H1 (cell line): ENCODE measurements around the gene DNAH10. TPM values are rescaled to one million over a fixed set of nuclear protein-coding genes. Genes with fewer than 3 reads are reported as not detected.

Source experiments
- CTCF ChIA-PET: fragments of 300-600 bp; sonication (Branson Sonifier 250); formaldehyde crosslinking; loops from one replicate; lab custom pipeline; 2021; ENCODE audit not compliant: partially characterized antibody; lab: Charles Lee
- POLR2A ChIA-PET: fragments of 300-600 bp; sonication (Branson Sonifier 250); formaldehyde crosslinking; loops from one replicate; lab custom pipeline; 2021; ENCODE audit warnings: inconsistent platforms; ENCODE audit not compliant: partially characterized antibody; lab: Charles Lee
- DNase-seq, 2 experiments: peaks; one replicate each; pipeline versions ENCODE4 v3.0.0 to v3.0.0-alpha.2; 2010 to 2022; ENCODE audit warnings: low spot score in 2 of 2, low read depth in 1 of 2, mixed read lengths in 1 of 2
- FAIRE-seq: peaks from 2 replicates; lab custom pipeline; 2011; peaks lifted over from hg19 to GRCh38; lab: Jason Lieb, UNC
- H2AFZ ChIP-seq: 2 replicates; pipeline ENCODE4 v1.8.1; 2012; ENCODE audit warnings: low read length, inconsistent platforms
- H2AK5ac ChIP-seq: 2 replicates; pipeline ENCODE4 v1.6.1; 2013; ENCODE audit warnings: low read depth, low read length
- H2BK120ac ChIP-seq: replicated peaks from 2 replicates; pipeline ENCODE3; 2013; ENCODE audit warnings: low read depth, low read length, inconsistent platforms
- H2BK12ac ChIP-seq: 2 replicates; pipeline ENCODE4 v1.6.1; 2013; ENCODE audit warnings: low read depth, low read length
- H2BK15ac ChIP-seq: 2 replicates; pipeline ENCODE4 v1.6.1; 2013; ENCODE audit warnings: low read length
- H2BK20ac ChIP-seq: 2 replicates; pipeline ENCODE4 v1.6.1; 2013; ENCODE audit warnings: low read length
- H2BK5ac ChIP-seq: 2 replicates; pipeline ENCODE4 v1.6.1; 2013; ENCODE audit warnings: low read depth, low read length
- H3K14ac ChIP-seq: 2 replicates; pipeline ENCODE4 v1.6.1; 2013; ENCODE audit warnings: inconsistent platforms; ENCODE audit not compliant: insufficient read length
- H3K18ac ChIP-seq: 2 replicates; pipeline ENCODE4 v1.6.1; 2013; ENCODE audit warnings: low read length; ENCODE audit errors: extremely low read depth
- H3K23ac ChIP-seq: 2 replicates; pipeline ENCODE4 v1.6.1; 2013; ENCODE audit warnings: inconsistent platforms; ENCODE audit not compliant: insufficient read length
- H3K23me2 ChIP-seq: 2 replicates; pipeline ENCODE4 v1.6.1; 2013; ENCODE audit warnings: low read depth, low read length
- H3K27ac ChIP-seq: 2 replicates; pipeline ENCODE4 v1.6.1; 2011; ENCODE audit warnings: low read depth, low read length, inconsistent platforms
- H3K27me3 ChIP-seq, 4 experiments: replicated peaks in 1 of 4; 1 replicate in 1 of 4; 2 replicates in 3 of 4; pipeline versions ENCODE4 v1.6.1 to v1.8.1; 2011 to 2013; ENCODE audit warnings: low read length in 3 of 4, mild to moderate bottlenecking in 3 of 4, inconsistent platforms in 2 of 4, mixed read lengths in 2 of 4, moderate library complexity in 1 of 4; ENCODE audit not compliant: control insufficient read depth in 3 of 4, insufficient read depth in 3 of 4; ENCODE audit errors: extremely low read depth in 1 of 4
- H3K36me3 ChIP-seq, 4 experiments: 2 replicates each; pipeline versions ENCODE4 v1.6.1 to v1.8.1; 2011 to 2013; ENCODE audit warnings: mild to moderate bottlenecking in 4 of 4, low read length in 3 of 4, moderate library complexity in 2 of 4, control low read depth in 1 of 4, inconsistent platforms in 1 of 4; ENCODE audit not compliant: insufficient read depth in 4 of 4, control insufficient read depth in 2 of 4
- H3K4ac ChIP-seq: replicated peaks from 2 replicates; pipeline ENCODE3; 2013; ENCODE audit warnings: low read length, low read depth, mixed read lengths, inconsistent platforms; ENCODE audit not compliant: insufficient read length
- H3K4me1 ChIP-seq, 4 experiments: replicated peaks in 1 of 4; 1 replicate in 1 of 4; 2 replicates in 3 of 4; pipeline versions ENCODE4 v1.6.1 to v1.8.1; 2011 to 2013; ENCODE audit warnings: low read length in 3 of 4, inconsistent platforms in 2 of 4, mixed read lengths in 1 of 4; ENCODE audit not compliant: insufficient read depth in 4 of 4, control insufficient read depth in 3 of 4
- H3K4me2 ChIP-seq, 2 experiments: 2 replicates each; pipeline versions ENCODE4 v1.6.1 to v1.8.1; 2011 to 2013; ENCODE audit warnings: low read depth in 2 of 2, low read length in 2 of 2, control low read depth in 1 of 2, inconsistent platforms in 1 of 2, mild to moderate bottlenecking in 1 of 2; ENCODE audit not compliant: insufficient read depth in 1 of 2
- H3K4me3 ChIP-seq, 4 experiments: fragments of 200-600, 300-600 bp in 1 of 4; sonication (generic), shearing (Covaris generic), sonication (Bioruptor Twin) in 1 of 4; 2 replicates each; pipeline versions ENCODE4 v1.5.1 to v1.8.1; 2011 to 2016; ENCODE audit warnings: low read length in 4 of 4, low read depth in 3 of 4, control low read depth in 2 of 4, inconsistent platforms in 2 of 4, mild to moderate bottlenecking in 2 of 4, mixed read lengths in 1 of 4, moderate library complexity in 1 of 4; ENCODE audit not compliant: insufficient read depth in 2 of 4; ENCODE audit errors: extremely low read depth in 1 of 4
- H3K56ac ChIP-seq: replicated peaks from 2 replicates; pipeline ENCODE3; 2013; ENCODE audit warnings: low read depth, mild to moderate bottlenecking, mixed read lengths, low read length, inconsistent platforms; ENCODE audit not compliant: insufficient read length
- H3K79me1 ChIP-seq: 2 replicates; pipeline ENCODE4 v1.6.1; 2013; ENCODE audit warnings: low read depth, low read length, control low read depth
- H3K79me2 ChIP-seq, 2 experiments: 2 replicates each; pipeline versions ENCODE4 v1.6.1 to v1.8.1; 2012 to 2013; ENCODE audit warnings: low read length in 2 of 2, mild to moderate bottlenecking in 2 of 2, inconsistent platforms in 1 of 2; ENCODE audit not compliant: insufficient read depth in 2 of 2, control insufficient read depth in 1 of 2
- H3K9ac ChIP-seq, 4 experiments: replicated peaks in 1 of 4; 1 replicate in 1 of 4; 2 replicates in 3 of 4; pipeline versions ENCODE4 v1.6.1 to v1.8.1; 2011 to 2013; ENCODE audit warnings: low read depth in 3 of 4, low read length in 3 of 4, control low read depth in 2 of 4, mild to moderate bottlenecking in 2 of 4, moderate library complexity in 2 of 4, inconsistent platforms in 1 of 4; ENCODE audit errors: extremely low read depth in 1 of 4
- H3K9me3 ChIP-seq, 2 experiments: 2 replicates each; pipeline versions ENCODE4 v1.6.1 to v1.8.1; 2012 to 2013; ENCODE audit warnings: mild to moderate bottlenecking in 2 of 2, moderate library complexity in 2 of 2, control low read depth in 1 of 2, inconsistent platforms in 1 of 2, low read depth in 1 of 2, low read length in 1 of 2, mixed read lengths in 1 of 2; ENCODE audit not compliant: insufficient read depth in 2 of 2
- H4K20me1 ChIP-seq, 2 experiments: replicated peaks in 1 of 2; 2 replicates each; pipeline versions ENCODE3 to v1.8.1; 2011 to 2013; ENCODE audit warnings: inconsistent platforms in 2 of 2, low read length in 2 of 2, mild to moderate bottlenecking in 1 of 2; ENCODE audit not compliant: insufficient read depth in 2 of 2, control insufficient read depth in 1 of 2
- H4K5ac ChIP-seq: 2 replicates; pipeline ENCODE4 v1.6.1; 2013; ENCODE audit warnings: low read length, low read depth, mixed read lengths, inconsistent platforms; ENCODE audit not compliant: insufficient read length
- H4K8ac ChIP-seq: 2 replicates; pipeline ENCODE4 v1.8.0; 2013; ENCODE audit warnings: mild to moderate bottlenecking, moderate library complexity, low read length, inconsistent platforms; ENCODE audit not compliant: insufficient read depth; ENCODE audit errors: extremely low read depth
- H4K91ac ChIP-seq: replicated peaks from 2 replicates; pipeline ENCODE3; 2013; ENCODE audit warnings: low read length, mixed read lengths, inconsistent platforms; ENCODE audit not compliant: insufficient read length
- ATF2 ChIP-seq: IDR thresholded peaks from 2 replicates; pipeline ENCODE4 v1.6.1; 2012; ENCODE audit warnings: low read length, inconsistent platforms
- BRCA1 ChIP-seq: IDR thresholded peaks from 2 replicates; pipeline ENCODE4 v1.6.1; 2012; ENCODE audit warnings: low read depth, low read length, improper control_type of control experiment
- CBX8 ChIP-seq: fragments of 300-800, 300-1000 bp; sonication (generic); IDR thresholded peaks from 2 replicates; pipeline ENCODE4 v1.7.1; 2016; ENCODE audit warnings: low read depth, low read length, borderline replicate concordance
- SAP30 ChIP-seq: fragments of 300-600 bp; sonication (generic); IDR thresholded peaks from 2 replicates; pipeline ENCODE4 v1.7.1; 2012; ENCODE audit warnings: low read length, moderate library complexity, mild to moderate bottlenecking, inconsistent platforms; ENCODE audit not compliant: insufficient read depth, insufficient replicate concordance
- SIRT6 ChIP-seq: IDR thresholded peaks from one replicate; pipeline ENCODE4 v1.7.1; 2012; ENCODE audit warnings: low read length, inconsistent platforms
- YY1 ChIP-seq: IDR thresholded peaks from 2 replicates; pipeline ENCODE4 v1.6.1; 2011; ENCODE audit warnings: low read depth, mild to moderate bottlenecking, low read length
- WGBS, 2 experiments: shearing (Covaris generic) in 1 of 2; methylation state at CpG; one replicate each; pipeline versions ENCODE4 v1.1.6 to v1.1.7; 2013 to 2015; ENCODE audit warnings: low lambda C conversion rate in 2 of 2, mixed read lengths in 2 of 2, inconsistent platforms in 1 of 2, low coverage in 1 of 2, missing lambda C conversion rate in 1 of 2; ENCODE audit not compliant: insufficient replicate concordance in 2 of 2, insufficient coverage in 1 of 2, insufficient read length in 1 of 2; ENCODE audit errors: extremely low coverage in 1 of 2, missing lambda C conversion rate in 1 of 2; 5-methylcytosine and 5-hydroxymethylcytosine counted together
- polyA plus RNA-seq, 7 experiments: library from polyadenylated mRNA; depleted of rRNA in 3 of 7; stranded (reverse) in 5 of 7; unstranded in 2 of 7; fragments of >200 nt in 5 of 7; fragments of 200-250 nt in 2 of 7; gene quantifications; 1 replicate in 5 of 7; 2 replicates in 1 of 7; 4 replicates in 1 of 7; pipeline versions ENCODE4 v1.2.1 to v1.2.3, GENCODE V29; 2011 to 2013; ENCODE audit warnings: missing spikeins in 2 of 7, mixed read lengths in 2 of 7
- total RNA-seq: library from RNA; stranded (reverse); fragmentation: NEBNext Ultra II Directional; extraction: Animal tissue kit (Norgen Biotek cat#: 25700); gene quantifications from 2 replicates; pipeline ENCODE4 v1.2.1, GENCODE V29; 2021

The DNAH10 gene
- total and polyA plus RNA-seq, 2 of the 8 experiments (the other 6 are each of a cell fraction or from before 2014, with no cell fraction given): 0.02 to 0.24 TPM

DNA sequence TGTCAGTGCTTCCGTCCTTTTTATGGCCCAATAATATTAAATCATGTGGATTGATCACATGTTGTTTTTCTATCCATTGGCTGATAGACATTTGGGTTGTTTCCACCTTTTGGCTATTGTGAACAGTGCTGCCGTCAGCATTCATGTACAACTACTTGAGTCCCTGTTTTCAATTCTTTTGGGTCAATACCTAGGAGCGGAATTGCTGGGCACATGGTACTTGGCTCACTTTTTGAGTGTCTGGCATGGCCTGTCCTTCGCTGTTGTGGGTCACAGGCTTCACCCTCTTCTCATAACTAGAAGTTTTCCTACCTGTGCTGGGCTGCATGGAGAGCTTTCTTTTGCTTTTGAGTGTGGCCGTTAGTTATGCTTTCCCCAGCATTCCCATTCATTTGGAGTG, 72.7 kb downstream of the DNAH10 start:
- no peaks in the 10 kb centered on the region for H4K20me1 ChIP-seq
- POLR2A ChIA-PET: no interaction called here
- H3K4ac ChIP-seq: no peak overlapping the region
- H3K36me3 ChIP-seq: no peaks in the 10 kb centered on the region
- TF ChIP-seq YY1 (no peak), BRCA1 (no peak), SIRT6 (no peak), SAP30 (no peak), ATF2 (no peak), CBX8 (no peak)
- TF ChIP-seq, all 59 proteins: peak for 0
- Histone ChIP-seq H2BK15ac (no peak overlapping the region), H4K91ac (no peak overlapping the region), H3K27me3 (no peaks in the 10 kb centered on the region; a peak in 1 of 7 replicates), H3K23me2 (no peaks in the 10 kb centered on the region), H3K4me1 (no peaks in the 10 kb centered on the region), H3K79me2 (no peaks in the 10 kb centered on the region), H3K79me1 (no peaks in the 10 kb centered on the region), H3K14ac (no peak overlapping the region), H2AFZ (no peak overlapping the region), H2BK20ac (no peak overlapping the region), H2BK5ac (no peak overlapping the region), H4K5ac (no peak overlapping the region), H3K9ac (no peak overlapping the region), H3K27ac (no peak overlapping the region), H3K4me2 (no peak overlapping the region), H2BK120ac (no peak overlapping the region), H3K9me3 (peaks cover 13% of the 10 kb centered on the region in 2 experiments; a peak in 2 of 4 replicates), H3K56ac (no peak overlapping the region), H3K18ac (no peak overlapping the region), H3K23ac (no peak overlapping the region), H2BK12ac (no peak overlapping the region), H4K8ac (no peak overlapping the region), H2AK5ac (no peak overlapping the region), H3K4me3 (no peak overlapping the region)
- CTCF ChIA-PET: no interaction called here
- DNase-seq (no peak), FAIRE-seq (no peak)
- 90% methylated on average over 5 of the region's 5 CpGs; no CpG with 5 or more reads in 1 of the 2 experiments for WGBS, 2 experiments
